ENCODE measurements around the gene OPRPN. TPM values are rescaled to one million over a fixed set of nuclear protein-coding genes. Genes with fewer than 3 reads are reported as not detected.

OPRPN gene
- total and polyA plus RNA-seq, 4 donors = 0.42 TPM; not detected in 3

GRCh38 chr4:70405765-70406164, 8.0 kb downstream of the OPRPN start:
- Histone ChIP-seq H3K9ac (ENCODE audit: low read depth in 1 of 2, low read length in 2 of 2) (no peak overlapping the region), H3K27me3 (ENCODE audit: control insufficient read depth in 4 of 4, insufficient read depth in 4 of 4, low read length in 3 of 4) (peaks cover 0 to 2% (median 0%) of the 10 kb centered on the region in 4 donors), H3K27ac (ENCODE audit: low read depth in 1 of 2, low read length in 2 of 2) (no peak overlapping the region), H3K9me3 (ENCODE audit: control insufficient read depth in 4 of 4, low read length in 3 of 4) (peaks cover 0 to 2% (median 0%) of the 10 kb centered on the region in 4 donors), H3K4me1 (ENCODE audit: control insufficient read depth in 4 of 4, insufficient read depth in 4 of 4, low read length in 3 of 4) (no peaks in the 10 kb centered on the region), H3K4me3 (ENCODE audit: low read depth in 1 of 3, low read length in 3 of 3) (no peak overlapping the region), H3K36me3 (ENCODE audit: control insufficient read depth in 4 of 4, insufficient read depth in 3 of 4, low read depth in 1 of 4, low read length in 3 of 4) (no peaks in the 10 kb centered on the region)
- 68% methylated on average over 6 of the region's 6 CpGs for WGBS
- DNase-seq (ENCODE audit: low spot score) = no peak
- TF ChIP-seq RXRA (IDR thresholded peaks at IDR 0.05) = no peak
- TF ChIP-seq SP1 (IDR thresholded peaks at IDR 0.05) = no peak
- no peak for TF ChIP-seq JUND (IDR thresholded peaks at IDR 0.05)
- no peak for TF ChIP-seq ZBTB33 (IDR thresholded peaks at IDR 0.05)
- no peak for TF ChIP-seq NR2F2 (IDR thresholded peaks at IDR 0.05)
- TF ChIP-seq YY1 (IDR thresholded peaks at IDR 0.05) = no peak
- TF ChIP-seq RAD21 (IDR thresholded peaks at IDR 0.05) = no peak
- TF ChIP-seq REST (IDR thresholded peaks at IDR 0.05) = no peak
- TF ChIP-seq FOXA1 (IDR thresholded peaks at IDR 0.05) = no peak
- no peak for TF ChIP-seq HNF4A (conservative IDR thresholded peaks at IDR 0.05)
- no peak for TF ChIP-seq EGR1 (IDR thresholded peaks at IDR 0.05; ENCODE audit: low read depth in 2 of 2)
- no peak for TF ChIP-seq TAF1 (conservative IDR thresholded peaks at IDR 0.05)
- no peak for TF ChIP-seq GABPA (IDR thresholded peaks at IDR 0.05 in 1 of 2, conservative IDR thresholded peaks at IDR 0.05 in 1 of 2)
- TF ChIP-seq FOXA2 (IDR thresholded peaks at IDR 0.05) = no peak

GRCh38 chr4:70425306-70425705, 27.6 kb downstream of the OPRPN start:
- no peak for TF ChIP-seq ATF3 (IDR thresholded peaks at IDR 0.05)
- TF ChIP-seq JUND (IDR thresholded peaks at IDR 0.05) = no peak
- TF ChIP-seq RXRA (IDR thresholded peaks at IDR 0.05) = no peak
- TF ChIP-seq FOXA2 (IDR thresholded peaks at IDR 0.05) = no peak
- TF ChIP-seq ZBTB33 (IDR thresholded peaks at IDR 0.05) = no peak
- TF ChIP-seq RAD21 (IDR thresholded peaks at IDR 0.05) = no peak
- TF ChIP-seq NR2F2 (IDR thresholded peaks at IDR 0.05) = no peak
- TF ChIP-seq EGR1 (IDR thresholded peaks at IDR 0.05; ENCODE audit: low read depth in 2 of 2) = no peak
- TF ChIP-seq MAX (IDR thresholded peaks at IDR 0.05) = no peak
- TF ChIP-seq TAF1 (conservative IDR thresholded peaks at IDR 0.05) = no peak
- TF ChIP-seq HNF4G (IDR thresholded peaks at IDR 0.05) = no peak
- TF ChIP-seq REST (IDR thresholded peaks at IDR 0.05) = no peak
- no peak for TF ChIP-seq SP1 (IDR thresholded peaks at IDR 0.05)
- no peak for TF ChIP-seq FOXA1 (IDR thresholded peaks at IDR 0.05)
- TF ChIP-seq HNF4A (conservative IDR thresholded peaks at IDR 0.05) = no peak
- TF ChIP-seq GABPA (IDR thresholded peaks at IDR 0.05 in 1 of 2, conservative IDR thresholded peaks at IDR 0.05 in 1 of 2) = no peak
- TF ChIP-seq YY1 (IDR thresholded peaks at IDR 0.05) = no peak
- no peak for TF ChIP-seq CTCF (IDR thresholded peaks at IDR 0.05; ENCODE audit: low read depth, low read length, missing input control)

More at GRCh38 chr4:70425306-70425705, 27.6 kb downstream of the OPRPN start:
- Histone ChIP-seq H3K9ac (ENCODE audit: low read depth in 1 of 2, low read length in 2 of 2) (no peak overlapping the region), H3K27ac (ENCODE audit: low read depth in 1 of 2, low read length in 2 of 2) (no peak overlapping the region), H3K27me3 (ENCODE audit: control insufficient read depth in 4 of 4, insufficient read depth in 4 of 4, low read length in 3 of 4) (peaks cover 0 to 5% (median 0%) of the 10 kb centered on the region in 4 donors), H3K4me3 (ENCODE audit: low read depth in 1 of 3, low read length in 3 of 3) (no peak overlapping the region), H3K4me1 (ENCODE audit: control insufficient read depth in 4 of 4, insufficient read depth in 4 of 4, low read length in 3 of 4) (no peaks in the 10 kb centered on the region), H3K36me3 (ENCODE audit: control insufficient read depth in 4 of 4, insufficient read depth in 3 of 4, low read depth in 1 of 4, low read length in 3 of 4) (no peaks in the 10 kb centered on the region), H3K9me3 (ENCODE audit: control insufficient read depth in 4 of 4, low read length in 3 of 4) (no peaks in the 10 kb centered on the region)
- no peak for DNase-seq (ENCODE audit: low spot score)
- 87% methylated on average over 1 of the region's 1 CpG for WGBS
